Measurements from ENCODE around the gene MVB12B. TPM values are rescaled to one million over a fixed set of nuclear protein-coding genes. Genes with fewer than 3 reads are reported as not detected.

MVB12B gene
- total RNA-seq, 1 experiment from 2014 or later: 3.2 TPM

DNA sequence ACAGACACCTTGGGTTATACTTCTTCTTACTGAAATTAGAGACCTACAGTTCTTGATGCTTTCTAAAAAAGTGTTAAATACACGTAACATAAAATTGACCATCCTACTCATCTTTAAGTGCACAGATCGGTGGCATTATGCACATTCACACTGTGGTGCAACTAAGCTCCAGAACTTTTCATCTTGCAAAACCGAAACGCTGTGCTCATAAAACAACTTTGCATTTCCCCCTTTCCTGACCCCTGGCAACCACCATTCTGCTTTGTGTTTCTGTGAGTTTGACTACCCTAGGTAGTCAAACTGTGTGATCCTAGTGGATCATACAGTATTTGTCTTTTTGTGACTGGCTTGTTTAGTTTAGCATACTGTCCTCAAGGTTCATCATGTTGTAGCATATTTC is 3.9 kb downstream of the MVB12B start:
- DNase-seq (ENCODE audit: low read depth): no peak

GRCh38 chr9:126331964-126332748 is 5.5 kb downstream of the MVB12B start:
- DNase-seq (ENCODE audit: low read depth): no peak

- DNase-seq (ENCODE audit: low read depth): no peak
Observed at GRCh38 chr9:126334721-126335621, 8.3 kb downstream of the MVB12B start.

GRCh38 chr9:126335837-126336735 is 9.5 kb downstream of the MVB12B start:
- no peak for DNase-seq (ENCODE audit: low read depth)

- no peak for DNase-seq (ENCODE audit: low read depth)
Observed at GRCh38 chr9:126336736-126337325, 10.2 kb downstream of the MVB12B start.

DNA sequence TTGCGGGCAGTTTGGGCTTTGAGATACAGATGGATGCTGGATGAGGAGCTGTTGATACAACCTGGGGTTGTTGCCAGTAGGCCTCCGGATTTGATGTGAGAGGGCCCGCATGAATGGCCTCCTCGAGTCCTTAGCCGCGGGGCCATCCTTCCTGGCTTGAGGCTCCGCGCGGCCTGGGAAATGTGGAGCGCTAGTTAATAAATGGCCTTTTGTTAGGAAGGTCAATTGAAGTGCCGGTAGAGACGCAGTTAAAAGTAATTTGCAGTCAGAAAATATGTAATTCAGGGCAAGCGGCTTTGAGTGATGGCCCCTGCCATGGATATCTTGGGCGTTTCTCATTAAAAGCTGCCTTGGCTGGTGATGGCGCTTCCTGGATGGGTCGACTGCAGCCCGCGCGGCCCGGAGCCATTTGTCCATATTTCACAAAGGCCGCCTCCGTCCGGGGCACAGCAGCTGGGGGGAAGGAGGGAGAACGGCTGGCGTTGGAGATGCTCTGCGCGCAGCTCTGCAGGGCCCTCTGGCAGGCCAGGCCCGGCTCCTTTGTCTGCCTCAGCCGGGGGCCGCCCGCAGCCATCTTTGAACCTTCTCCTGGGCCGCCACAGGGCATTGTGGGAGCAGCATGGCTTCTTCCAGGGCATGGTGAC is 11.2 kb downstream of the MVB12B start:
- DNase-seq (ENCODE audit: low read depth): no peak

GRCh38 chr9:126338945-126339344 is 12.3 kb downstream of the MVB12B start:
- no peak for DNase-seq (ENCODE audit: low read depth)

GRCh38 chr9:126341426-126341825 is 14.8 kb downstream of the MVB12B start:
- DNase-seq (ENCODE audit: low read depth): no peak

DNA sequence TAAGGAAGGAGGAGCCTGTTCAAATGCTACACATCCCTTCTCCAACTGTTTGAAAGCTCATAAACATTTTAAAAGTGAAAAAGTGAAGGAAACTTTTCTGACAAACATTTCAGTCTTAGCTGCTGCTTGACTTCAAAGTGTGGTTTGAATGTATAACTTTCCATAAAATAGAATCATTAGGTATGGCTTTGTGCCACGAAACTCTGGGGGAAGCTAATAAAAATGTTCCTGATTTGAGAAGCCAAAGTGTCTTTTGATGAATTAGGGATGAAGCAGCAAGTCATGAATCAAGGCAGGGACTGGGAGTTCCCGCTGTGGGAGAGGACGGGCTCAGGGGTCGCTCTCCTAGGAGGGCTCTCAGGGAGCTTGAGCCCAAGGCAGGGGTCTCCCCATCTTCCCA is 15.3 kb downstream of the MVB12B start:
- no peak for DNase-seq (ENCODE audit: low read depth)

- no peak for DNase-seq (ENCODE audit: low read depth)
Observed at GRCh38 chr9:126342621-126343031, 16.0 kb downstream of the MVB12B start.

- DNase-seq (ENCODE audit: low read depth): no peak
Observed at GRCh38 chr9:126343271-126343700, 16.7 kb downstream of the MVB12B start.

GRCh38 chr9:126346031-126346430 is 19.4 kb downstream of the MVB12B start:
- DNase-seq (ENCODE audit: low read depth): no peak

GRCh38 chr9:126347093-126347492 is 20.5 kb downstream of the MVB12B start:
- DNase-seq (ENCODE audit: low read depth): no peak

DNA sequence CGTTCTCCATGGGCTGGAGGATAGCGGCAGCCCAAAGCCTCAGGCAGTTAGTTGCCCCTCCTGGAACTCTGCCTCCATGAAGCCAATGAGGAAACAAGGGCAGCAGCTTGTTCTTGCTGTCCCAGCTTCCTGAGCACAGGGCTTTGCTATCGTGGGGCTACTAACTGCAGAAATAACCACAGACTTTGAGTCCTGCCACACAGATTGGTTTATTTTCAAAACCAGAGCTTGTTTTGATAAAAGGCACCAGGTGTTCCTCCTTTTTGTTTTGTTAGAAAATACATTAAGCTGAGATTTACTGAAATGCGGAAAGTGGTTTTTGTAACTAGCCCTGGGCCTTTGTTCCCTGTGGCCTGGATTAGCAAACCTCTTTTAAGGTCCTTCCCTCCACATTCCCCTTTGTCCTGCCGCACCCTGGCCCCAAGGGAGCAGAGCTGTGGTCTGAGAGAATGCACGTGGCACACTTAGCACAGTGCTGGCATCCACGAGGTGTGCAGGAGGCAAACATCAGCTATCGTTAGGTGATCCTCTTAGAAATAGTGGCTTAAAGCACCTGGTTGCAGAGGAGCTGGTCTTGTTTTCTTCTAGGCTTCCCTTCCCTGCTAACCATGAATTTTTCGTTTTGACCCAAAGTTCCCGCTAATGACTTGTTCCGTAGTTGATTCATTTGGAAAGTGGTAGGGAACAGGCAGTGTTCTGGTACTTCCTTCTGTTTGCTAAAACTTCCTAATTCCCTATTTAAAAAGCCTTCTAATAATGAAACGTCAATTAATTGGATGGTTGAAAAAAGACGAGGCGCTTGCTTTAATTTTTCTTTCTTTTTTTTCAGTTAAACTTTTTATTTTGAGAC is 21.5 kb downstream of the MVB12B start:
- DNase-seq (ENCODE audit: low read depth): no peak

DNA sequence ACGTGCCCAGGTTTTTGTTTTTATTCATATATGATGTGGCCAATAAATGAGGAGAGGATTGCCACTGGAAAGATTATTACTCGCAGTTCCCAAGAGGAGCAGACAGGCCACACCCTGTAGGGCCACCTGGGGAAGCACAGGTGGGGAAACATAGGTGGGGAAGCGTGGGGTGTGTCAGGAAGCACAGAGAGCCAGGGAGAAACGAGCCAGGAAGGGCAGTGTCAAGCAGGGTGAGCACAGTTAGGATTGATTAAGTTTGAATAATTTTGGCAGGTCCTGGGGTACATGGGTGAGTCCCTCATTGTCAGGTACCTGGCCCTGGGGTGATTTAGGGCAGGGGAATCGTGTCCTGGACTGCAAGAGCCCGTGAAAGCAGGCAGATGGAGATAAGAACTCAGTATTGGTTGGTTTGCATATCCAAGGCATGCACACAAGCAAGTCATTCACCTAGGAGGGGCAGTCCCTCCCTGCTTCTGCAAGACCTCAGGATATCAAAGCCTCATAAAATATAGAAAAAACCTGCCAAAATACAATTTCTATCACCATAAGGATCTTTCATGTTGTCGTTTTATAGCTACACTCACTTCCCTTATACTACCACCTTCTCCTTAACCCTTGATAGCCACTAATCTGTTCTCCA is 22.4 kb downstream of the MVB12B start:
- no peak for DNase-seq (ENCODE audit: low read depth)

DNA sequence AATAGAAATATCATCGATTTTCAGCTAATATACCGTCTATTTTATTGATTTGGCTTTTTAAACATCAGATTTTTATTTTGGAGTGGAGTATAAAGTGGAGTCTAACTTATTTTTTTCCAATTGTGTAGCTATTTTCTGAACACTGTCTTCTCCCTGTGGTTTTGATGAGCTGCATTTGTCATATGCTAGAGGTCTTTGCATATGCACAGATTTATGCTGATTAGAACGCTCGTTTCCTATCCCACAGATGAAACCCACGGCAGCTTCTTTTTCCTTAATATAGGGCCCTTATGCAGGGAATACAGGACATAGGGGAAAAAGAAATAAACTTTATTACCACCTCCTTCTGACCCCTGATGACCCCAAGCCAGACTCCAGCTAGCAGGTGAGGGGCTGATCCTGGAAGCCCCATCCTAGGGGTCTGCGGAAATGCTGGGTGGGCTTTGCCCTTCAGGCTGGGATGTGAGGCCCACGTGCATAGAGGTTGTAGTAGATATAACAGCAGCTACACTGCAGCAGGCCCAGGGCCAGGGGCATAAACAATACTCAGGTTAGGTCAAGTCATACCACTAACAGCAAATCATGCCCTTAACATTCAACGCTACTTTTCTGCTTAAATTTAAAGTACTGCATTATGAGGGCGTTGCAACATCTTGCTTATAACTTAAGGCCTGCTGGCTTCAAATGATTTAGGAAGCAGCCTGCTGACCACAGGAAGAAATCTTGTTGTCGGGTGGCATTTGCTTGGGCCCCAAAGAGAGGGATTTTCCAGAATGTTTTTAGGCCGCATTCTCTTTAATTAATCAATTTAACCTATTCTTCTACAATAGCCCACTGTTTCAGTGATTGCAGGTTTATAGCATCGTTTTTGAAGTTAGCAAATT is 28.5 kb downstream of the MVB12B start:
- no peak for DNase-seq (ENCODE audit: low read depth)

DNA sequence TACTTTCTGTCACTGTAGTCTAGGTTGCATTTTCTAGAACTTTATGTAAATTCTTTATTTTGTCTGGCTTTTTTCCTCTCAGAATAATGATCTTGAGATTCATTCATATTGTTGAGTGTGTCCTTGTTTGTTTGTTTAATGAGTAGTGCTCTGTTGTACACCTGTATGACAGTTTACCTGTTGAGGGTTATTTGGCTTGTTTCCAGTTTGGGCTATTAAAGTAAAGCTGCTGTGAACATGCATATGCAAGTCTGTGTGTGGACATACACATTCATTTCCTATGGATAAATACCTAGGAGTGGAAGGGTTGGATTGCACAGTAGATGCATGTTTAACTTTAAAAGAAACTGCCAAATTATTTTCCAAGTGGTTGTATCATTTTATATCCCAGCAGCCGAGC is 30.4 kb downstream of the MVB12B start:
- no peak for DNase-seq (ENCODE audit: low read depth)

GRCh38 chr9:126360073-126360472 is 33.4 kb downstream of the MVB12B start:
- no peak for DNase-seq (ENCODE audit: low read depth)

All from M059J (cell line).